ENCODE measurements around the gene EWSR1.
"Not testable (repeated sequence)": the region's sequence is repeated elsewhere in the genome, so short reads cannot be mapped to it uniquely, and the experiment has no call there.

EWSR1 gene

DNA sequence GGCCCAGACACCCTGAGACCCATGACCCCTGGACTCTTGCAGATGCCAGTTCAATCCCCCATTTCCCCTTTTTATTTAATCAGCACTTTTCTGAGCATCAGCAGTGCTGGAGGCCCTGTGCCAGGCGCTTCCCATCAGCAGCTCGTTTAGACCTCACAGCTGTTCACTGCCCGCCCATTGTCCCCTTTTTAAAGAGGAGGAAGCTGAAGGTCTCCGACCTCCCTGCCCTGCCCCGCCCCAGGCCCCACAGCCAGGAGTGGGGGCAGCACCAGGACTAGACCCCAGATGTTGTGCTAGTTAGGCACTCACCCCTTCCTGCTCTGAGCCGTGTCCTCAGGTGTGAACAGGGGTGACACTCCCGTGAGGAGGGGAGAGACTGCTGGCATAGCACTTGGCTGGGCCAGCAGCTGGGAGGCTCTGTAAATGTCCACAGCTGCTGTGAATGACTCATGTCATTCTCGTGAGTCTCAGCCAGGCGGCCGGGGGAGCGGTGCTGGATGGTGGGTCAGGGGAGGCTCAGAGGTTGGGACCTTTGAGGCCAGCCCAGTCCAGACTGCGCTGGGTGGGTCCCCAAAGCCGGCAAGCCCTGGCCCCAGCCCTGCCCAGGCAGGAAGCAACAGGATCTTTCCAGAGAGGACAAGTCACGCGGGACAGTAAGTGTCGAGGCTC is 42.5 kb upstream of the EWSR1 start:
- no peak for DNase-seq (ENCODE audit: low read depth)
- in situ Hi-C loops (cut with HindIII; ENCODE audit: low sequenced_read_pairs) = loop anchor here (25.0 kb wide), 1 partner anchor 613 kb away; no protein-coding TSS in a partner anchor
- H3K4me3 ChIP-seq (ENCODE audit: low read depth, low read length) = no peak overlapping the region
- TF ChIP-seq, protein P1, sequence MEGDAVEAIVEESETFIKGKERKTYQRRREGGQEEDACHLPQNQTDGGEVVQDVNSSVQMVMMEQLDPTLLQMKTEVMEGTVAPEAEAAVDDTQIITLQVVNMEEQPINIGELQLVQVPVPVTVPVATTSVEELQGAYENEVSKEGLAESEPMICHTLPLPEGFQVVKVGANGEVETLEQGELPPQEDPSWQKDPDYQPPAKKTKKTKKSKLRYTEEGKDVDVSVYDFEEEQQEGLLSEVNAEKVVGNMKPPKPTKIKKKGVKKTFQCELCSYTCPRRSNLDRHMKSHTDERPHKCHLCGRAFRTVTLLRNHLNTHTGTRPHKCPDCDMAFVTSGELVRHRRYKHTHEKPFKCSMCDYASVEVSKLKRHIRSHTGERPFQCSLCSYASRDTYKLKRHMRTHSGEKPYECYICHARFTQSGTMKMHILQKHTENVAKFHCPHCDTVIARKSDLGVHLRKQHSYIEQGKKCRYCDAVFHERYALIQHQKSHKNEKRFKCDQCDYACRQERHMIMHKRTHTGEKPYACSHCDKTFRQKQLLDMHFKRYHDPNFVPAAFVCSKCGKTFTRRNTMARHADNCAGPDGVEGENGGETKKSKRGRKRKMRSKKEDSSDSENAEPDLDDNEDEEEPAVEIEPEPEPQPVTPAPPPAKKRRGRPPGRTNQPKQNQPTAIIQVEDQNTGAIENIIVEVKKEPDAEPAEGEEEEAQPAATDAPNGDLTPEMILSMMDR (IDR thresholded peaks at IDR 0.05; ENCODE audit: low read depth, low read length, missing control alignments) = no peak

DNA sequence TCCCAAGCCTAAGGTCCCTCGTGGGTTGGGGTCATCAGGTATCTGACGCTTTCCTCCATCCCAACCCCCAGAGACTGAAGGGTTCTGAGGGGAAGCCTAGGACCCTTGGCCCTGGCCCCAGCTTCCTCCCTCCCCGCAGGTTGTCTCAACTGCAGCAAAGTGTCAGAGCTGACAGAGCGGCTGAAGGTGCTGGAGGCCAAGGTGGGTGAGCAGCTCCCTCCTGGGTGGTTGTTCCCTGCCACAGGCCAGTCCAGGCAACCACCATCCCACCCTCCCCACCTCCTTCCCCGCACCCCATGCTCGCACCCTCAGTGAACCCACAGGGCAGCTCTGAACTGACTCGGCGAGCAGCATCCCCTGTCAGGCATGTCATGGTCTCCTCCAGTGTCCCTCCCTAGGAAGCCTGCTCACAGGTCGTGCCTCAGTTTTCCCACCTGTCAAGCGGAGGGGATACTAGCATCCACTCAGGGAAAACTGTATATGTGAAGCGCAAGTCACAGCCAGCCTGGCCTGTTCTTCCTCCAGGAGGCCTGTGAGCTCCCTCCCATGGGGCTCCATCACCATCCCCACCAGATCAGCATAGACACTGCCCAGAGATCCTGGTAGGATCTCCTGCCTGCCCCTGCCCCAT is 41.6 kb upstream of the EWSR1 start:
- H3K4me3 ChIP-seq (ENCODE audit: low read depth, low read length) = no peak overlapping the region
- TF ChIP-seq, protein P1 (IDR thresholded peaks at IDR 0.05; ENCODE audit: low read depth, low read length, missing control alignments) = no peak
- in situ Hi-C loops (cut with HindIII; ENCODE audit: low sequenced_read_pairs) = loop anchor here (25.0 kb wide), 1 partner anchor 614 kb away; no protein-coding TSS in a partner anchor
- no peak for DNase-seq (ENCODE audit: low read depth)

DNA sequence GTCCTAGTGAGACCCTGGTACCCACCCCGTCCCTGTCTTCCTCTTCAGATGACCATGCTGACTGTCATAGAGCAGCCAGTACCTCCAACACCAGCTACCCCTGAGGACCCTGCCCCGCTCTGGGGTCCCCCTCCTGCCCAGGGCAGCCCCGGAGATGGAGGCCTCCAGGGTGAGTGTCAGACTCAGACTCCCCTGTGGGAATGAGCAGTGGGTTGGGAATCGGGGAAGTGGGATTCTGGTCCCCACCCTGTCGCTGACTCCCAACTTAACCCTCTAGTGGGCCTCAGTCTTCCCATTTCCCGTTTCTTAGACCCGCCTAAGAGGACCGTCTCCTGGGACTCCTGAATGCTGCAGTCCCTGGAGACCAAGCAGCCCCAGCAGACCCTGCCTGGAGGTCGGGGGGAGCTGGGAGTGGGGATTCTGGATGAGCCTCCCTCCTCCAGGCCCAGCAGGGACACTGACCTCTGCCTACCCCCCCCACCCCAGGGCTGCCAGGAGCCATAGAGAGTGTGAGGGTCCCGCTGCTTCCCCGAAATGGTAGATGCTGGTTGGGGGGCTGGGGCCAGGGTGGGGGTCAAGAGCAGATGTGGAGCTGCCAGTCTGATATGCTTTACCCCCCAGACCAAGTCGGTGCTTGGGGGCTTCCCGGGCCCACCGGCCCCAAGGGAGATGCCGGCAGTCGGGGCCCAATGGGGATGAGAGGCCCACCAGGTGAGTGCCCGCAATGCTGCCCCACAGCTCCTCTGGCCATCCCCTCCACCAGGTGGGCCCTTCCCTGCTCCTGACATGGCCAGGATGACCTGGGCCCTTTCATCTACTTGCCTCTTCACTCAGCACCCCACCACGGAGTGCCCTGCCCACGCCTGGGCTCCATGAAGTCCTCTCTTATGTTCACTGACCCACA is 36.8 kb upstream of the EWSR1 start:
- no peak overlapping the region for H3K4me3 ChIP-seq (ENCODE audit: low read depth, low read length)
- DNase-seq (ENCODE audit: low read depth) = no peak
- in situ Hi-C loops (cut with HindIII; ENCODE audit: low sequenced_read_pairs) = loop anchor here (5.0 to 25.0 kb wide), 2 partner anchors 89 to 619 kb away; no protein-coding TSS in a partner anchor
- TF ChIP-seq, protein P1 (IDR thresholded peaks at IDR 0.05; ENCODE audit: low read depth, low read length, missing control alignments) = no peak

DNA sequence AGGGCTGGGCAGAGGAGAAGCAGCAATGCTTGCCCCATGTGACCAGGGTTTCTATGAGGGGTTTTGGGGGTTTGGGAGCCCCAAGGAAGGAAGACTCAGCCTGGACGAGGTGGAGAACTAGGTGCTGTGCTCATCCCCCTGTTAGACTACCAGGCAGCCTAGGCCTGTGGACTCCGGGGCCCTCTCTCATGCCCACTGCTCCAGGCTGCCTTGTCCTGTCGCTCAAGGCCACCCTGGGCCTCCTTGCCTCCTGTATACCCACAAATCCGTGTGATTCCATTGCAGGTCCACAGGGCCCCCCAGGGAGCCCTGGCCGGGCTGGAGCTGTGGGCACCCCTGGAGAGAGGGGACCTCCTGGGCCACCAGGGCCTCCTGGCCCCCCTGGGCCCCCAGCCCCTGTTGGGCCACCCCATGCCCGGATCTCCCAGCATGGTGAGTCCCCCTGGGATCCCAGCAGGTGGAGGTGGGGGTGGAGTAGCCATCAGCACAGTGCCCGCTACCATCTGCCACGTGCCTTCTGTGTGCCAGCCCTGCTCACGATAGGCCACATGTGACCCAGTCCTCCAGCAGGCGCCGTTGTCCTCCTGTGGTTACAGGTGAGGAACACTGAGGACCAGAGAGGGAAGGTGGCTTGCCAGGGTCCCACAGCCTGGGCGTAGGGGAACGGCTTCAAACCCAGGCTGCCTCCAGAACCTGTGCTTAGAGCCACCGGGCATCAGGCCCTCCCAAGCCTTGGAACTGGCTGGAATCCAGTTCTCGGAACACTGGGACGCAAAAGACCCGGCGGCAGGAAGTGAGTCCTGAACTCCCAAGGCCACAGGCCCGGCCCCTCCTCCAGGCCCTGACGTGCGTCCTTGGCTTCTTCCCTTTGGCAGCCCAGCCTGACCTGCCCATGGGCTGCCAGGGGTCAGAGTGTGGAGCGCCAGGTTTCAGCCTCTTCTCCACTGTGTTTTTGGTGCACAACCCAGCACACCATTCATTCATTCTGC is 35.8 kb upstream of the EWSR1 start:
- TF ChIP-seq, protein P1 (IDR thresholded peaks at IDR 0.05; ENCODE audit: low read depth, low read length, missing control alignments) = no peak
- H3K4me3 ChIP-seq (ENCODE audit: low read depth, low read length) = no peak overlapping the region
- in situ Hi-C loops (cut with HindIII; ENCODE audit: low sequenced_read_pairs) = loop anchor here (5.0 to 25.0 kb wide), 2 partner anchors 90 to 620 kb away; no protein-coding TSS in a partner anchor
- no peak for DNase-seq (ENCODE audit: low read depth)

DNA sequence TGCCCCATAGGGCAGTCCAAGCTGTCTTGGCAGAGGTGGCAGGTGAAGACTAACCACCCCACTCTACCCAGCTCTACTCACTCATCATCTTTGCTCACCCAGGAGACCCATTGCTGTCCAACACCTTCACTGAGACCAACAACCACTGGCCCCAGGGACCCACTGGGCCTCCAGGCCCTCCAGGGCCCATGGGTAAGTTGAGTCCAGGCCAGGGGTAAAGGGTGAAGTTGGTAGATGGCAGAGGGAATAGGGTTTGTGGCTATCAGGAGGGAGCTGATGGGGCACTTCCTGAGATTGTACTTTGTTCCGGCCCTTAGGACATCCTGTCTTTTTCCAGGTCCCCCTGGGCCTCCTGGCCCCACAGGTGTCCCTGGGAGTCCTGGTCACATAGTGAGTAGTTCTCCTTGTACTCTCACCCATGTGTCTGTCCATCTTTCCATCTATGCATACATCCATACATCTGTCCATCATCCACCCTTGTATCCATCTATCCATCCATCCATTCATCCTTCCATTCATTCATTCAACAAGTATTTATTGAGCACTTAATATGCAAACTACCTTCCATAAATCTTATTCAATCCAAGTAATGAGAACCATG is 34.7 kb upstream of the EWSR1 start:
- TF ChIP-seq, protein P1 (IDR thresholded peaks at IDR 0.05; ENCODE audit: low read depth, low read length, missing control alignments) = no peak
- in situ Hi-C loops (cut with HindIII; ENCODE audit: low sequenced_read_pairs) = loop anchor here (5.0 to 25.0 kb wide), 2 partner anchors 91 to 621 kb away; no protein-coding TSS in a partner anchor
- no peak for DNase-seq (ENCODE audit: low read depth)
- no peak overlapping the region for H3K4me3 ChIP-seq (ENCODE audit: low read depth, low read length)

DNA sequence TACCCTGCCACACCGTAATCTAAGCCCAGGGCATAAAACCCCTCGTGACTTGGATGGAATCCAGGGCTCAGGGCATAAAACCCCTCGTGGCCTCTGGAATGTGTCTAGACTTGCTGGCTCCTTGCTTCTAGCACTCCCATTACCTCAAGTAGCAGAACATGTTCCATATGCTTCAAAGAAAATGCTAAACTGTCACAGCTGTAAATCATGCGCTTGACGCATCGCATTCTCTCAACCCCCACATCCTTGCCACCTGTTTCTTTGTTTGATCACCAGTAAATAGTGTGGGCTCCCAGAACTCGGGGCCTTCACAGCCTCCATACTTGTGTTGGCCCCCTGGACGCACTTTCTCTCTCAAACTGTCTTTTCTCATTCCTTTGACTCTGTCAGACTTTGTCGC is 27.6 kb upstream of the EWSR1 start:
- in situ Hi-C loops (cut with HindIII; ENCODE audit: low sequenced_read_pairs) = loop anchor here (25.0 kb wide), 1 partner anchor 628 kb away; no protein-coding TSS in a partner anchor
- H3K4me3 ChIP-seq (ENCODE audit: low read depth, low read length); DNase-seq (ENCODE audit: low read depth): not testable (repeated sequence)

All from astrocyte of the cerebellum (primary cell).